Hematopoietic multipotent progenitor cell treated with erythropoietin and hydrocortisone succinate and interleukin-3 and kit ligand, for 15 days (in vitro differentiated cells): ENCODE measurements around the gene BTK.

Experiments used
- DNase-seq: peaks from one replicate; pipeline ENCODE4 v3.0.0-alpha.2; 2015; ENCODE audit warnings: low spot score

BTK gene

DNA sequence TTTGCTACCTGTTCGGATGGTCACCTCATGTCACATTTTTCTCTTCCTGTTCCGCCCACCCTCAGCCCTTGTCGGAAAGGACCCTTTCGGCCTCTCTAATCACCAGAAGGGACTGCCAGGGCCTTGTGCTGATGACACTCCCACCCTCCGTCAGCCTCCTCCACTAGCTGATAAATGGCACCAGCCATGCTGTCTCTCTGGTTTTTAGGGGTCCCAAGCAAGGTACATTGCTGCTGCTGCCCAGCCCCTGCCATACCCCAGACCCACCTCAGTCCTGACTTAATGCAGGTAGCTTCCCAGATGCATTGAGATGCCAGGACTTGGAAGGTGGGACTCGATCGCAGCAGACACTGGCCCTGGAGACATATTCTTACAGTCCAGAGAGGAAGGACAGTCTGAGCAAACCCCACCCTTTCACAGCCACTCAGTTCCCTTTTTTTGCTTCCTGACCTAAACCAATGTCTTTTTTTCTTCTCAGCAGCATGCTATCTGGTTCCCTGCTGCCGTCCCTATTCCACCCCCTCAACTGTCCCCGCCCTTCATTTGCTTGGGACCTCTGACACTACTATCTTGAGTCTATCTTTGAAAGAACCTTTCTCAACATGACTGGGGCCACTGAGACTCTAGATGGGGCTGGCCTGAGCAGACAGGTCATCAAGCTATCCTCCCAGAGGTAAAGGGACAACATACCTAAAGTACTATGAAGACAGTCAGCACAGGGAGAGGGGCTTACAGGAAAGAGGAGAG is at the start of gene BTK:
Gene BTK (minus strand): TSS at position 397 of the 747 bp plus-strand sequence. CDS start 10,907 bp downstream, outside the sequence.
- DNase-seq, result peak; percentile 70

DNA sequence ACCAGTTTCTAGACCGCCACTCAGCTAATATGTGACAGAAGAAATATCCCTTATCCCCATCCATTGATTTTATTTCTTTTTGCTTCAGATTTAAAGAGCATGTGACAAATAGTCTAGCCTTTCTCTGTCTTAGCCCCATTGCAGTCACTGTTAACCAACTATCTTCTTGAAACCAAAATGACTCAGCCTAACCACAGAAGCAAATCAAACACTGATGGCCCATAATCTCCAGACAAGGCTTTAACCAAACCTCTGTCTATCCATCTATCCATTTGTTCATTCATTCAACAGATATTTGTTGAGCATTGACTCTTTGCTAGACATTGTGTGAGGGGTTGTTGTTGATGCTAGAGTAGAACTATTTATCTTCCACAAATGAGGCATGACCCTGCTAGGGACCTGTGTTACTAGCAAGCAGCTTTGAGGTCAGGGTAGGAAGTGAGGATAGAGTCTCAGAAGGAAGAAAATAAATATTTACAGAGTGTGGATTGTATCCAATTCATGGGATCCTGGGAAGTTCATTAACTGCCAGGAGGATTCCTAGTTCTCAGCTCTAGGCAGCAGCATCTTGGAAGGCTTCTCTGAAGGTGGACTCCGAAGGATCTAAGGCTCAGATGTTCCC is 44.6 kb upstream of the BTK start:
- DNase-seq, result no peak

GRCh38 chrX:101429934-101430333 is 43.9 kb upstream of the BTK start:
- DNase-seq, result no peak

DNA sequence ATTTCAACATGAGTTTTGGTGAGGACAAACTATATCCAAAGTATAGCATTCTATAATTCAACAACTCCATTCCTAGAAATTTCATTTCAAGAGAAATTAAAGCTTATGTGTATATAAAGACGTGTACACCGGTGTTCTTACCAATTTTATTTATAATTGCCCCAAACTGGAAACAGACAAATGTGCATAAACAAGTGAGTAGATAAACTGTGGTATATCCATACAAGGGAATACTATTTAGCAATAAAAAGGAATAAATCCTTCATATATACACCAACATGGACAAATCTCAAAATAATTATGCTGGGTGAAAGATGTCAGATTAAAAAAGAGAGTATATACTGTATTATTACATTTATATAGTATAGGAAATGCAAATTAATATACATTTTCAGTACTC is 42.0 kb upstream of the BTK start:
- no peak for DNase-seq

DNA sequence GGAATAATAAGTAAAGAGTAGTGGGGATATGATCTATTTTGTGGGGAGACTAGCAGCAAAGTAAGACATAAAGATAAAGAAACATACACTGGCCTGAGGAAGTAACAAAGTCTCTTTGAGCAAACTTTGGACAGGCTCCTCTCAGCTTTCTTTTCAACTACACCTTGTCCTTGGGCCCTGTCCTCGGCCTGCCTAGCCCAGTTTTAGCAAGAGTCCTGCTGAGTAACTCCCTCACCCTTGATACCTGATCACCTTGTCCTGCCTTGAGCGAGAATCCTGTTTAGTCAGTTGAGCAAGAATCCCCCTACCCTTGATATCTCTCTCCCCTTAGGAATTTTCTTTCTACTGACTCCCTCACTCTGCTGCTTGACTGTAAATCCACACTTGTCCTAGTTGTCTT is 33.5 kb upstream of the BTK start:
- no peak for DNase-seq

DNA sequence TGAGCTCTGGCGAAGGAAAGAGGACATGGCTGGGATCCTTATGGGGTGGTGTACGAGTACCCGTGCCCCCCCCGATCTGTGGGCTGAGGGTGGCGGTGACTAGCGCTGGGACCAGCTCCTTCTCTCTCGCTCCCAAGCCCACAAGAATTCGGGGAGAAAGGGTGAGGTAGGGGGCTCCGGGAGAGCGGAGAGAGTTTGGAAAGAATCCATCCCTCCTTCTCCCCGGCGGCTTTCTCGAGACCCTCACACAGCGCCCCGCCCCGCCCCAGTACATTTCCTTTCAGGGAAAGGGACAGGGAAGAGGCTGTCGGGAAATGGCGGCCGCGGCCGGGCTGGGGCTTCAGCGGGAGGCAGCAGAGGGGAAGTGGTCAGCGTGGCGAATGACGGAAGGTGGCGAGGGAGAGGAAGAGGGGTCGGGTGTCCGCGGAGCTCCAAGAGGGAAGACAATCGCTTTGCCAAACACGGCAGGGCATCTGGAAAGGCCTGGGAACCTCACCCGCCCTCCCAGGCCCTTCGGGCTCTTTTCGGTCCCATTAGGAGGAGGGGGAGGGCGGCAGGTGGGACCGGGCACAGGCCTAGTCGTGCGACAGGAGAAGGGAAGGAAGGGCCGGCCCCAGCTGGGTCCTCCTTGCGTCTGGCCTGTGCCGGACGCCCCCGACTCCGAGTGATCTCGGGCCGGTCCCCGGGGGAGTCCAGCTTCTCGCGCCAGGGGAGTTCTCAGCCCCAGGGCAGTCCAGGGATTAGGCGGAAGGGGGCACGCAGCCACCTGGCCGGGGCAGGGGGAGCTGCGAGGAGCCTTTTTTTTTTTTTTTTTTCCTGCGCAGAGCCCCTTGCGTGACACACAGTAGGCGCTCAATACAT is 32.2 kb upstream of the BTK start:
- DNase-seq, result no peak

DNA sequence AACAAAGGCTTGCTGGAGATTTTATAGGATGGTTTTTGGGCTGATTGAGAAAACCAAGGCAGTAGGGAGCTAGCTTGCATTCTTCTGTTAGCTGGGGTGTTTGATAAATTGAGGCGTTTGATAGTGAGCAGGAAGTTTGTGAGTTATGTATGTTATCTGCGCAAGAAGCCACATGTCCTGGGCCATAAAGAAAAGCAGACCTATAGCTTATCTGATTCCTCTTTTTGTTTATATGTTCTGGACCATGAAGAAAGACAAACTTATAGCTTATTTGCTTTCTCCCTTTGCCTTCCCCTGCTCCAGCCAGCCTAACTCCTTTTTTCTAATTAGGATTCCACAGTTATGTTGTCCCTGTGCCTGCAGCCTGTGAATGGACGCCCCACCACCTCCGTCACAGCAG is 31.2 kb upstream of the BTK start:
- no peak for DNase-seq

- no peak for DNase-seq
Measured at GRCh38 chrX:101416691-101417090, 30.7 kb upstream of the BTK start.

DNA sequence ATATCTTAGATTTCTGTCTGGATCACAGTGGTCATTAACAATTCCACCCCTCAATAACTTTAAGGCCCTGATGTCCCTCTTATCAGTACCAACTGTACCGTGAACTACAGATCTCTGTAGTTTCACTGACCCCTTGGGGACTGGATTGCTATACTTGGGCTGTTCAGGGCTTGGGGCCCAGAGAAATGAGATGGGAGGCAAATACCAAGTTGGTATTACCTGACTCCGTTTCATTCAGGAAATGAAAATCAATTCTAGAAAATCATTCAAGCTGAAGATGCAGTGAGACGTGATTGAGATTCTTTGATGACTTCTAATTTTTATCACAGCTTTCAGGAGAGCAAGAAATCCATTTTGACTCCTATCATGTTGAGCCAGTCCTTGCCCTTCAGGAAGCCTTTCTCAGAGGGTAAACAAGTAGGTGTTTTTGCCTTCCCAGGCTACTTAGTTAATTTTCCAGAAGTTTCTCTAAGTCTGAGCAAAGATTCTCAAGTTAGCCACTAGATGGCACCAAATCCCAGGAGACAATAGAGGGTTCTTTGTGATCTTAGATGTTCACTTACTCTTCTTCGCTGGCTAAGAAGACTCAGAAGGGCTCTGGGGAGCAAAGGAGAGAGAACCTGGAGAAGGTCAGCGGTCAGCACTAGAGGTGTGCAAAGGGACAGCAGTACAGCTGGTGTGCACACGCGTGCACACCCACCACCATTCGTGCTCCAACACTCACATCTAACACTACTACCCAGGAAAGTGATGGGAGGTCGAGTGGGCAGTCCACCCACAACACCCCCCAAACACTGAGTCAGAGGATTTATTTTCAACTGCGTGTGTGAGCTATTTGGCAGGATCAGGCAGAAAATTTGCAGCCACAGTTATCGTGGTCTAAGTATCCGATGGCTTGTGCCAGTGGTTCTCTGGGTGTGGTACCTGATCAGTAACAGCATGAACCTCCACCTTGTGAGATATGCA is 29.5 kb upstream of the BTK start:
- peak; percentile 79 for DNase-seq

- DNase-seq, result no peak
Measured at GRCh38 chrX:101411984-101412383, 26.0 kb upstream of the BTK start.

GRCh38 chrX:101410461-101410860 is 24.5 kb upstream of the BTK start:
- no peak for DNase-seq

DNA sequence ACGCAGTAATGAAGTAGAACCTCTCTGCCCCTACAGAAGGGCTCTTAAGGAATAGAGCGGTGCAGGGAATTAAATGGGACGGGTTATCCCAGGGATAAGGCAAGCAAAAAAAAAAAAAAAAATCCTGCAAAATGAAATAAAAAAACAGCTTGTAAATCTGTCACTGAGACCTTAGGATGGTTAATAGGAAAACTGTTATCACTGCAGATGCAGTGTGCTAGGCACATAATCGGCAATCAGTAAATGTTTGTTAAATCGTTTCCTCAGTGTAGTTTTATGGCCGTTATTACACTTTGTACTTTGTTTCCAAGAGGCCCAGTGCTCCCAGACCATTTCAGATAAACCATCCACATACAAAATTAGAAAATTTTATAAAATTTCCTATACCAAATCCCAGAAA is 23.1 kb upstream of the BTK start:
- no peak for DNase-seq

DNA sequence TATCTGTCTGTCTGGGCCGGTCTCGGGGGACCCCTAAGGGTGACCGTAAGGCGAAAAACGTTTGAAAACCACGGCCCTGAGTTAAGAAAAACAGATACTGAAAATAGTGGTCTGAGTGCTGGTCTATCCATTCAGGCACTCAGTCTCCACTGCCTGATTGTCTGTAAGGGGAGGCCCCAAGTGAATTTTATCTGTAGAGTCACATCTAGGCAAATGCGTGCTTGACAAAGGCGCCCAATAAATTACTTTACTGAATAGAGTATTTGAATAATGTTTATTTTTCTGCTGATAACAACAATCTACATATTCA is 22.5 kb upstream of the BTK start:
- DNase-seq, result no peak

- peak; percentile 96 for DNase-seq
Measured at GRCh38 chrX:101407748-101408531, 21.9 kb upstream of the BTK start, which contains the start of the genes GLA and HNRNPH2. Gene GLA (minus strand): TSS chrX:101407925. CDS start chrX:101407903, 22 bp downstream. Gene HNRNPH2 (plus strand): TSS chrX:101408222. CDS start chrX:101411989, 3,767 bp downstream.

GRCh38 chrX:101407167-101407747 is 21.3 kb upstream of the BTK start:
- DNase-seq, result no peak

DNA sequence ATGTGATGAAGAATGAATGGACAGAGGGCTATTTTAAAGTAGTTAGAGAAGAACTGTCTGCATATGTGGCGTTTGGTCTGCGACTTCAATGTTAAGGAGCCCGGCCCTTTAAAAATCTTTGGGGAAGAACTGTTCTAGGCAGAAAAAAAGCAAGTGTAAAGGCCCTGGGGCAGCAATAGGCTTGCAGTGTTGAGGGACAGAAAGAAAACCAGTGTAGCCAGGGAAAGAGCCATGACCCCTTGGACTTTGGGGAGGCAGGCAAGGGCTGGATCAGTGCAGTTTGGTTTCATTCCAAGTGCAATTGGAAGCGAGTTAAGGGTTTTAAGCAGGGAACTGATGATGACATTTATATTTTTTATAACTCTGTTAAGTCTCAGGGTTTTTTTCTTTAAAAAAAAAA is 13.8 kb upstream of the BTK start:
- DNase-seq, result no peak

DNA sequence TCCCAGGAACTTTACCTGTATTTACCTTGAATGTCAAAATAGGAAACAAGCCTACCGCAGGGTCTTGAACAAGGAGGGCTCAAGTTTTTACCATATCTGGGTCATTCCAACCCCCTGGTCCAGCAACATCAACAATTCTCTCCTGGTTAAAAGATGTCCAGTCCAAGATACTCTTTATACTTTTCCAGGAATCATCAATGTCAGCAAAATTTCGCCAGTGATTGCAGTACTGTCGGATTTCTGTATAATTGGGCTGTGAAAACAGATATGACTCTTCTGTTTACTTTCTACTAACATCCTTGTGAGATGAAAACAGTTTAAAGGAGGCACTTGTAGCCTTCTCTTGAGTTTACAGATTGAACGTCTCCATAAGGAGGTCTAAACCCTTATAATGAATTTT is 12.7 kb upstream of the BTK start:
- no peak for DNase-seq

DNA sequence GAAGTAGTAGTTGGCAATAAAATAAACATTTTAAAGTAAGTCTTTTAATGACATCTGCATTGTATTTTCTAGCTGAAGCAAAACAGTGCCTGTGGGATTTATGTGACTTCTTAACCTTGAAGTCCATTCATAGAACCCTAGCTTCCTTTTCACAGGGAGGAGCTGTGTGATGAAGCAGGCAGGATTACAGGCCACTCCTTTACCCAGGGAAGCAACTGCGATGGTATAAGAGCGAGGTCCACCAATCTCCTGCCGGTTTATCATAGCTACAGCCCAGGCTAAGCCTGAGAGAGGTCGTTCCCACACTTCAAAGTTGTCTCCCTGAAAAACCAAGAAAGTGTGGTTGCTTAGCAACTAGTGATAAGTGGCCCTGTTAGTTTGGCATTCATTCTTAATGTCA is 11.8 kb upstream of the BTK start:
- no peak for DNase-seq

- DNase-seq, result no peak
Measured at GRCh38 chrX:101395789-101396188, 9.8 kb upstream of the BTK start.

DNA sequence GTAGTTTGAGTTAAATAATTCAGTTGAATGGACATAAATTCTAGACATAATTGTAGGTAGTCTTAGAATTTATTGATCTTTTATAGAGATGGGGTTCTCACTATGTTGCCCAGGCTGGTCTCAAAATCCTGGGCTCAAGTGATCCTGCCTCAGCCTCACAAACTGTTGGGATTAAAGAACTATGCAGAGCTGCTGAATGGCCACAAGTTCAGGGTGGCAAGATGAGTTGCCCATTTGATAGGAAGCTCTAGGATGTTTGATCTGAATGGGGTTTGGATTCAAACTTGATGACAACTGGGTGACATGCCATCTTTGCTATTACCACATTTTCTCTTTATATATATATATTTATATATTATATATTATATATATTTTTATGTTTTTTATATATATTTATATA is 8.4 kb upstream of the BTK start:
- no peak for DNase-seq
